Naive thymus-derived CD4-positive, alpha-beta T cell (primary cell): ENCODE measurements around the gene GAK. TPM values are rescaled to one million over a fixed set of nuclear protein-coding genes. Genes with fewer than 3 reads are reported as not detected.

Experiments
- ATAC-seq: fragments of 150-1000 bp; cut with Tn5 transposase; 2 replicates; pipeline ENCODE4 v1.10.0; 2021; ENCODE audit warnings: mild to moderate bottlenecking, moderate library complexity
- CTCF ChIA-PET: fragments of 350-600 bp; sonication (Branson Sonifier 250); formaldehyde crosslinking; loops from one replicate; lab custom pipeline; 2021; ENCODE audit warnings: antibody characterized with exemption; lab: Charles Lee
- POLR2A ChIA-PET: fragments of 350-600 bp; sonication (Branson Sonifier 250); formaldehyde crosslinking; loops from one replicate; lab custom pipeline; 2021; ENCODE audit warnings: antibody characterized with exemption, inconsistent platforms; lab: Charles Lee
- DNase-seq, 9 donors: peaks; one replicate each; pipeline versions ENCODE4 v3.0.0 to v3.0.0-alpha.2; 2020 to 2022; ENCODE audit warnings: mixed read lengths in 1 of 9
- H3K27ac ChIP-seq: one replicate; pipeline ENCODE4 v1.7.0; 2013; ENCODE audit warnings: mild to moderate bottlenecking, low read depth, low read length, moderate library complexity
- H3K27me3 ChIP-seq, 2 donors: one replicate each; pipeline ENCODE4 v1.7.0; 2013; ENCODE audit warnings: low read length in 2 of 2, mild to moderate bottlenecking in 2 of 2, moderate library complexity in 2 of 2; ENCODE audit not compliant: control insufficient read depth in 2 of 2, insufficient read depth in 2 of 2
- H3K36me3 ChIP-seq, 3 experiments: 1 replicate in 2 of 3; 2 replicates in 1 of 3; pipeline ENCODE4 v1.7.0; 2013; ENCODE audit warnings: low read length in 3 of 3, mild to moderate bottlenecking in 3 of 3, moderate library complexity in 1 of 3; ENCODE audit not compliant: insufficient read depth in 3 of 3, control insufficient read depth in 2 of 3
- H3K4me1 ChIP-seq, 2 donors: one replicate each; pipeline ENCODE4 v1.7.0; 2013; ENCODE audit warnings: low read length in 2 of 2, mild to moderate bottlenecking in 2 of 2, moderate library complexity in 1 of 2; ENCODE audit not compliant: control insufficient read depth in 2 of 2, insufficient read depth in 2 of 2
- H3K4me3 ChIP-seq: 2 replicates; pipeline ENCODE4 v1.7.0; 2013; ENCODE audit warnings: mild to moderate bottlenecking, low read length
- H3K9me3 ChIP-seq, 3 experiments: 1 replicate in 2 of 3; 2 replicates in 1 of 3; pipeline ENCODE4 v1.7.0; 2013; ENCODE audit warnings: low read length in 3 of 3; ENCODE audit not compliant: control insufficient read depth in 2 of 3
- H3K27ac Mint-ChIP-seq, 9 donors: one replicate each; pipeline ENCODE4 v1.8.0; 2020 to 2022; ENCODE audit warnings: mixed read lengths in 9 of 9, mild to moderate bottlenecking in 8 of 9, moderate library complexity in 5 of 9, inconsistent platforms in 2 of 9
- H3K27me3 Mint-ChIP-seq, 5 donors: one replicate each; pipeline ENCODE4 v1.8.0; 2021 to 2022; ENCODE audit warnings: mixed read lengths in 5 of 5, mild to moderate bottlenecking in 1 of 5
- H3K36me3 Mint-ChIP-seq, 5 donors: one replicate each; pipeline ENCODE4 v1.8.0; 2020 to 2022; ENCODE audit warnings: mixed read lengths in 5 of 5, mild to moderate bottlenecking in 3 of 5, inconsistent platforms in 1 of 5
- H3K4me1 Mint-ChIP-seq, 7 donors: one replicate each; pipeline ENCODE4 v1.8.0; 2020 to 2022; ENCODE audit warnings: mixed read lengths in 7 of 7, mild to moderate bottlenecking in 3 of 7, inconsistent platforms in 1 of 7
- H3K4me3 Mint-ChIP-seq, 10 donors: one replicate each; pipeline ENCODE4 v1.8.0; 2020 to 2022; ENCODE audit warnings: mild to moderate bottlenecking in 10 of 10, mixed read lengths in 10 of 10, moderate library complexity in 6 of 10, inconsistent platforms in 2 of 10
- H3K9me3 Mint-ChIP-seq, 11 donors: one replicate each; pipeline ENCODE4 v1.8.0; 2020 to 2022; ENCODE audit warnings: mixed read lengths in 11 of 11, mild to moderate bottlenecking in 4 of 11, inconsistent platforms in 1 of 11, moderate library complexity in 1 of 11
- intact Hi-C, 2 donors: fragments of 100-400 bp; cut with micrococcal nuclease; formaldehyde crosslinking; loops; one replicate each; pipeline ENCODE4 v1.15.1; 2023
- polyA plus RNA-seq, 2 donors: library from polyadenylated mRNA; unstranded; fragments of 300-500 nt; fragmentation: Illumina TruSeq; gene quantifications; one replicate each; pipeline ENCODE4 v1.2.3, GENCODE V29; 2021
- total RNA-seq, 6 experiments: library from RNA in 5 of 6; stranded (reverse) in 5 of 6; gene quantifications; 1 replicate in 5 of 6; 2 replicates in 1 of 6; pipeline ENCODE4 v1.2.3 and lab custom pipeline; 2021 to 2026

GAK gene
- total and polyA plus RNA-seq, 7 experiments from 2014 or later: 34.0 to 206 (median 170) TPM

- Histone ChIP-seq H3K4me3 (no peak overlapping the region), H3K9me3 (no peaks in the 10 kb centered on the region), H3K4me1 (no peaks in the 10 kb centered on the region), H3K36me3 (peaks cover 0 to 62% (median 0%) of the 10 kb centered on the region in 3 experiments), H3K27ac (no peak overlapping the region), H3K27me3 (no peaks in the 10 kb centered on the region)
- intact Hi-C loops: no loop called here
- H3K4me3 Mint-ChIP-seq: no peak overlapping the region
- H3K27me3 Mint-ChIP-seq: no peaks in the 10 kb centered on the region
- DNase-seq: no peak
- no peak for ATAC-seq
- no peaks in the 10 kb centered on the region for H3K9me3 Mint-ChIP-seq
- CTCF ChIA-PET: no interaction called here
- peaks cover 0 to 2% (median 0%) of the 10 kb centered on the region in 5 donors for H3K36me3 Mint-ChIP-seq
- POLR2A ChIA-PET: no interaction called here
- peaks cover 0 to 1% (median 0%) of the 10 kb centered on the region in 7 donors for H3K4me1 Mint-ChIP-seq
- no peak overlapping the region for H3K27ac Mint-ChIP-seq
Measured at GRCh38 chr4:964346-965025, 32.4 kb upstream of the GAK start.

GRCh38 chr4:963276-964225, 31.4 kb upstream of the GAK start:
- ChIA-PET CTCF (no interaction called here), POLR2A (interaction anchor here (1.0 kb wide), 1 partner anchor 8 kb away, joined by 3 read pairs; no protein-coding TSS in a partner anchor)
- H3K36me3 ChIP-seq: peaks cover 0 to 71% (median 0%) of the 10 kb centered on the region in 3 experiments
- intact Hi-C loops: no loop called here
- DNase-seq (no peak), ATAC-seq (no peak)
- H3K27me3 ChIP-seq: no peaks in the 10 kb centered on the region
- Mint-ChIP-seq H3K4me1 (peaks cover 0 to 1% (median 0%) of the 10 kb centered on the region in 7 donors), H3K27me3 (no peaks in the 10 kb centered on the region), H3K9me3 (no peaks in the 10 kb centered on the region), H3K4me3 (no peak overlapping the region), H3K36me3 (peaks cover 0 to 5% (median 0%) of the 10 kb centered on the region in 5 donors), H3K27ac (no peak overlapping the region)
- H3K4me3 ChIP-seq: no peak overlapping the region
- no peaks in the 10 kb centered on the region for H3K9me3 ChIP-seq
- H3K4me1 ChIP-seq: no peaks in the 10 kb centered on the region
- H3K27ac ChIP-seq: no peak overlapping the region

- Mint-ChIP-seq H3K36me3 (peaks cover 0 to 6% (median 0%) of the 10 kb centered on the region in 5 donors), H3K27ac (no peak overlapping the region), H3K27me3 (no peaks in the 10 kb centered on the region), H3K4me3 (no peak overlapping the region), H3K9me3 (no peaks in the 10 kb centered on the region), H3K4me1 (no peaks in the 10 kb centered on the region)
- H3K9me3 ChIP-seq: no peaks in the 10 kb centered on the region
- no peaks in the 10 kb centered on the region for H3K27me3 ChIP-seq
- H3K27ac ChIP-seq: no peak overlapping the region
- H3K4me3 ChIP-seq: no peak overlapping the region
- H3K4me1 ChIP-seq: no peaks in the 10 kb centered on the region
- intact Hi-C loops: no loop called here
- DNase-seq (no peak), ATAC-seq (no peak)
- peaks cover 0 to 82% (median 0%) of the 10 kb centered on the region in 3 experiments for H3K36me3 ChIP-seq
- POLR2A ChIA-PET: interaction anchor here (1.0 kb wide), 1 partner anchor 9 kb away, joined by 3 read pairs; no protein-coding TSS in a partner anchor
- CTCF ChIA-PET: no interaction called here
Measured at GRCh38 chr4:962231-963208, 30.4 kb upstream of the GAK start.

- ATAC-seq (no peak), DNase-seq (no peak)
- peak overlapping the region in 1 of 9 donors; percentile 22 for H3K27ac Mint-ChIP-seq
- H3K4me1 Mint-ChIP-seq: no peaks in the 10 kb centered on the region
- no peaks in the 10 kb centered on the region for H3K4me1 ChIP-seq
- H3K4me3 Mint-ChIP-seq: no peak overlapping the region
- H3K36me3 ChIP-seq: peaks cover 0 to 84% (median 0%) of the 10 kb centered on the region in 3 experiments
- no peaks in the 10 kb centered on the region for H3K27me3 Mint-ChIP-seq
- H3K4me3 ChIP-seq: no peak overlapping the region
- intact Hi-C loops: no loop called here
- H3K9me3 ChIP-seq: no peaks in the 10 kb centered on the region
- no peaks in the 10 kb centered on the region for H3K27me3 ChIP-seq
- ChIA-PET CTCF (no interaction called here), POLR2A (no interaction called here)
- no peaks in the 10 kb centered on the region for H3K9me3 Mint-ChIP-seq
- H3K36me3 Mint-ChIP-seq: peaks cover 0 to 8% (median 0%) of the 10 kb centered on the region in 5 donors
- H3K27ac ChIP-seq: no peak overlapping the region
Measured at GRCh38 chr4:961351-962230, 29.5 kb upstream of the GAK start.

GRCh38 chr4:960636-961350, 28.7 kb upstream of the GAK start:
- Mint-ChIP-seq H3K27me3 (no peaks in the 10 kb centered on the region), H3K27ac (no peak overlapping the region), H3K4me1 (no peaks in the 10 kb centered on the region), H3K9me3 (no peaks in the 10 kb centered on the region), H3K4me3 (no peak overlapping the region), H3K36me3 (peaks cover 0 to 10% (median 0%) of the 10 kb centered on the region in 5 donors)
- Histone ChIP-seq H3K27me3 (no peaks in the 10 kb centered on the region), H3K9me3 (no peaks in the 10 kb centered on the region), H3K36me3 (peaks cover 0 to 76% (median 0%) of the 10 kb centered on the region in 3 experiments), H3K27ac (no peak overlapping the region), H3K4me3 (no peak overlapping the region), H3K4me1 (no peaks in the 10 kb centered on the region)
- intact Hi-C loops: no loop called here
- ChIA-PET POLR2A (no interaction called here), CTCF (no interaction called here)
- DNase-seq (no peak), ATAC-seq (no peak)
